A549 (cell line): Measurements from ENCODE around the gene HOXA13. TPM values are rescaled to one million over a fixed set of nuclear protein-coding genes. Genes with fewer than 3 reads are reported as not detected.
A peak's percentile ranks its signal among the peaks of the same experiment; 100 is the strongest.

Experiments used
- ATAC-seq, 2 experiments: fragments of 200-7000 bp in 1 of 2; fragments of >200 bp in 1 of 2; cut with Nextera tagmentation in 1 of 2; cut with Tn5 transposase in 1 of 2; 3 replicates each; pipeline versions ENCODE4 v1.8.0 to v1.9.1; 2018 to 2020; ENCODE audit warnings: mild to moderate bottlenecking in 1 of 2, moderate library complexity in 1 of 2
- CTCF ChIA-PET: fragments of 300-600 bp; sonication (Branson Sonifier 250); formaldehyde crosslinking; extraction: SDS; loops from one replicate; lab custom pipeline; 2021; ENCODE audit warnings: antibody characterized with exemption, inconsistent platforms; lab: Yijun Ruan, JAX
- POLR2A ChIA-PET: fragments of 350-600 bp; formaldehyde crosslinking; extraction: SDS; loops from one replicate; lab custom pipeline; 2021; ENCODE audit warnings: antibody characterized with exemption, inconsistent platforms; lab: Yijun Ruan, JAX
- DNase-seq, 2 experiments: peaks; one replicate each; pipeline versions ENCODE4 v3.0.0 to v3.0.0-alpha.2; 2011 to 2016; ENCODE audit warnings: low read depth in 1 of 2, low spot score in 1 of 2
- FAIRE-seq: peaks from 2 replicates; lab custom pipeline; 2011; peaks lifted over from hg19 to GRCh38; lab: Jason Lieb, UNC
- H3K27ac ChIP-seq, 2 experiments: fragments of >200 bp; sonication (Bioruptor Twin); formaldehyde crosslinking; 3 replicates each; pipeline ENCODE4 v1.5.1; 2016 to 2017
- H3K4me1 ChIP-seq: fragments of >200 bp; sonication (Bioruptor Twin); formaldehyde crosslinking; 3 replicates; pipeline ENCODE4 v1.6.1; 2016
- H3K4me2 ChIP-seq: fragments of >200 bp; sonication (Bioruptor Twin); formaldehyde crosslinking; 3 replicates; pipeline ENCODE4 v1.6.1; 2016
- H3K4me3 ChIP-seq: fragments of >200 bp; sonication (Bioruptor Twin); formaldehyde crosslinking; 3 replicates; pipeline ENCODE4 v1.5.1; 2016
- H3K9me3 ChIP-seq: fragments of >200 bp; sonication (Bioruptor Twin); formaldehyde crosslinking; 3 replicates; pipeline ENCODE4 v1.6.1; 2016
- BHLHE40 ChIP-seq: IDR thresholded peaks from 2 replicates; pipeline ENCODE4 v1.6.1; 2012; ENCODE audit warnings: low read depth, low read length, inconsistent platforms
- CHD4 ChIP-seq: fragments of 200-600 bp; sonication (generic); IDR thresholded peaks from 2 replicates; pipeline ENCODE4 v1.6.1; 2016; ENCODE audit warnings: antibody characterized with exemption, mild to moderate bottlenecking, borderline replicate concordance
- ESRRA ChIP-seq: fragments of 150-350 bp; IDR thresholded peaks from 2 replicates; pipeline ENCODE4 v1.6.1; 2014; ENCODE audit warnings: mild to moderate bottlenecking, low read length, borderline replicate concordance
- GATA3 ChIP-seq: IDR thresholded peaks from 2 replicates; pipeline ENCODE4 v1.6.1; 2012; ENCODE audit warnings: borderline replicate concordance
- HEYL ChIP-seq: fragments of 250-450 bp; sonication (Bioruptor Pico); IDR thresholded peaks from 2 replicates; pipeline ENCODE4 v1.8.0; 2021; ENCODE audit warnings: mild to moderate bottlenecking, moderate library complexity
- JUN ChIP-seq, 2 experiments: fragments of >200 bp; sonication (Bioruptor Twin); formaldehyde crosslinking; IDR thresholded peaks; 2 replicates in 1 of 2; 3 replicates in 1 of 2; pipeline ENCODE4 v1.6.1; 2016 to 2017
- KDM1A ChIP-seq: fragments of 200-600 bp; sonication (generic); IDR thresholded peaks from 2 replicates; pipeline ENCODE4 v1.6.1; 2016; ENCODE audit warnings: low read depth, mild to moderate bottlenecking
- KDM5A ChIP-seq: fragments of 200-600 bp; sonication (generic); IDR thresholded peaks from 2 replicates; pipeline ENCODE4 v1.6.1; 2016; ENCODE audit warnings: antibody characterized with exemption, mild to moderate bottlenecking
- MYC ChIP-seq: IDR thresholded peaks from 2 replicates; pipeline ENCODE4 v1.6.1; 2012; ENCODE audit warnings: mild to moderate bottlenecking, inconsistent platforms, low read length, improper control_type of control experiment, borderline replicate concordance
- RAD21 ChIP-seq, 2 experiments: fragments of >200 bp in 1 of 2; sonication (Bioruptor Twin) in 1 of 2; formaldehyde crosslinking in 1 of 2; IDR thresholded peaks in 1 of 2; conservative IDR thresholded peaks in 1 of 2; 2 replicates in 1 of 2; 3 replicates in 1 of 2; pipeline ENCODE4 v1.6.1; 2012 to 2018; ENCODE audit warnings: inconsistent platforms in 1 of 2
- TP53 ChIP-seq: fragments of 250-450 bp; sonication (Bioruptor Pico); IDR thresholded peaks from 2 replicates; pipeline ENCODE4 v1.5.0; 2021; ENCODE audit warnings: mild to moderate bottlenecking, moderate library complexity
- ZC3H11A ChIP-seq: fragments of 450-650 bp; IDR thresholded peaks from 2 replicates; pipeline ENCODE4 v1.6.1; 2014; ENCODE audit warnings: antibody characterized with exemption, mild to moderate bottlenecking
- WGBS: methylation state at CpG from one replicate; pipeline ENCODE4 v1.1.6; 2017; ENCODE audit errors: missing lambda C conversion rate; 5-methylcytosine and 5-hydroxymethylcytosine counted together
- polyA plus RNA-seq, 4 experiments: library from polyadenylated mRNA; depleted of rRNA in 3 of 4; stranded (reverse); fragments of >200 nt; fragmentation: RNase III in 1 of 4; extraction: RNeasy Plus Mini Kit Qiagen cat#74134 plus additional on column Dnase treatment in 1 of 4; gene quantifications; 2 replicates in 3 of 4; 3 replicates in 1 of 4; pipeline ENCODE4 v1.2.3, GENCODE V29; 2011 to 2017
- TF ChIP-seq, protein P1 (sequence below): IDR thresholded peaks from 2 replicates; pipeline ENCODE4 v1.6.1; 2012
- TF ChIP-seq, protein P2 (sequence below): fragments of >200 bp; sonication (Bioruptor Twin); formaldehyde crosslinking; IDR thresholded peaks from 3 replicates; pipeline ENCODE4 v1.5.1; 2016
- TF ChIP-seq, protein P3 (sequence below): fragments of 250-450 bp; sonication (Bioruptor Pico); IDR thresholded peaks from 2 replicates; pipeline ENCODE4 v1.5.0; 2020; ENCODE audit warnings: low read depth, mild to moderate bottlenecking, moderate library complexity

HOXA13 gene
- polyA plus RNA-seq, 2 of the 4 experiments (the other 2 are of a cell fraction) = 2.2 to 2.7 TPM

DNA sequence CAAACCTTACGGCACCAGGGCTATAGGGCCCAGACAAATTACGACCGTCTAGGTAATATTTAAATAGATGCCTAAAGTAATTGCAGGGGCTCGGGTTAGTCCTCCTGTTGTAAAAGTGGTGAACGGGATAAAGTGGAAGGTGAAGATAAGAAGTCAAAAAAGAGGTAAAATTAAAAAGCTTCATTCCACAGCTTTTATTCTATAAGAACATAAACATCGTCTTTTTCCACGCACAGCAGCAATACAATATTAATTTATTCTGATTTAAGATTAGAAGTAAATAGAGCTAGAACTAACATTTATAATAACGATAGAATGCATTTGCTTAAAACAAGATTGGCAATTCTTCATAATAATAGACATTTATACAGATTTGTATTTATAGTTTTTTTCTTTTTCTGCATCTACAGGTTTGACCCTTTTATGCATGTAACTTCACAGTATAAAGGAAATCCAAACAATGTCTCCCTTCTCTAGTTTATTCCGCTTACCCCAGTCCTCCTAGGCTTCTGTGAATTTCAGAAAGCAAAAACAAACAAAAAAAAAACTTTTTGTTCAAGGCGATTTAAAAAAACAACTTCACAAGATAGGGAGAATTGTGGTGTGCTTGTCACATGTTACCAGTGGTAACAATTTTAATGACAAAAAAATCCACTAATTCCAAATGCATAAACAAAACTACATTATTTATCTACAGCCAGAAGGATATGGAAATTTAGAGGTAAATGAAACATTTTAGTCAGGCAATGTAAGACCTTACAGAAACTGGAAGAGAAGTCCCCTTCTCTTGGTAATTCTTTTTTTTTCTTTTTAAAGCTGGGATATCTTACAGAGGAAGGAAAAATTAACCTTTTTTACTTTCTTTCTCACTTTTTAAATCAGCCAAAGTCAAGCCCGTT is 29.2 kb downstream of the HOXA13 start (continued):
- TF ChIP-seq, protein P1, sequence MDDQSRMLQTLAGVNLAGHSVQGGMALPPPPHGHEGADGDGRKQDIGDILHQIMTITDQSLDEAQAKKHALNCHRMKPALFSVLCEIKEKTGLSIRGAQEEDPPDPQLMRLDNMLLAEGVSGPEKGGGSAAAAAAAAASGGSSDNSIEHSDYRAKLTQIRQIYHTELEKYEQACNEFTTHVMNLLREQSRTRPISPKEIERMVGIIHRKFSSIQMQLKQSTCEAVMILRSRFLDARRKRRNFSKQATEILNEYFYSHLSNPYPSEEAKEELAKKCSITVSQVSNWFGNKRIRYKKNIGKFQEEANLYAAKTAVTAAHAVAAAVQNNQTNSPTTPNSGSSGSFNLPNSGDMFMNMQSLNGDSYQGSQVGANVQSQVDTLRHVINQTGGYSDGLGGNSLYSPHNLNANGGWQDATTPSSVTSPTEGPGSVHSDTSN = no peak

DNA sequence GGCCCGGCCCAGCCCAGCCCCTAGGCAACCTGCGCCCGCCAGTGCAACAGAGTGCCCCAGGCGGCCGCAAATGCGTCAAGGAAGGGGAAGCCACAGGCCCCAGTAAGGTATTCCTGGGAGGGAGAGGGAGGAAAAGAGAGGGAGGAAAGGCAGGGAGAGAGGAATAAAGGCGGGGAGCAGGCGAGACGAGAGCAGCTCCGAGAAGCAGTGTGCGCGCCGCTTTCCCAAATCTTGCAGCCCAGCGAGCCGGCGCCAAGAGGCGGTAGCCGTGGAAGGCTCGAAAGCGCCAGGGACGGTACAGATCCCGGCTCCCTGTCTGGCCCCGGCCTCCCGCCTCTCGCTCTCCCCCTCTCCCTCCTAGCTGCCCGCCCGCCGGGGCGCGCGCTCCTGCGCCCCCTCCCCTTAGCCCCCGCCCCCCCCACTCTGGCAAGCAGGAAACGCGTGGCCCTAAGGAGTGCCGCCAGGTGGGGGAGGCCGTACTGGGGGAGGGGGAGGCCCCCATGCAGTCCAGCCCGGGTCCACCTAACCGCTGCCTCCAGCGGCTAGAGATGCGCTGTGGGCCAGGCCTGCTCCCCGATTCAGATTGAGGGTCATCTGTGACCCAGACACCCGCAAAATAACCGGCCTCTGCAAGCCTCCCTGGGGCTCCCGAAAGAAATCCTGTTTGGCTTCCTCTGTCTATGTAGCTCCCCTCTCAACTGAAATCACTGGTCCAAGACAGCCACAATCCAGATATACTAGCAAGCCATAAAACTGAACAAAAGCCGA is 30.0 kb downstream of the HOXA13 start:
- ChIA-PET POLR2A (interaction anchor here (0.6 to 0.8 kb wide), 2 partner anchors 19 to 628 kb away, joined by 3 read pairs; no protein-coding TSS in a partner anchor), CTCF (interaction anchor here (1.5 to 6.1 kb wide), 4 partner anchors 8 to 800 kb away, joined by 4 to 47 read pairs (median 20); no protein-coding TSS in a partner anchor)
- FAIRE-seq = no peak
- peak overlapping the region; percentile 73 for H3K4me2 ChIP-seq
- WGBS = 43% methylated on average over 34 of the region's 46 CpGs
- peak; percentile 70 to 75 for ATAC-seq
- peak in 1 of 2 experiments; percentile 30 for DNase-seq
- peak overlapping the region; percentile 79 to 93 for H3K27ac ChIP-seq
- TF ChIP-seq KDM5A = no peak
- TF ChIP-seq RAD21 (conservative IDR thresholded peaks at IDR 0.05 in 1 of 2, IDR thresholded peaks at IDR 0.05 in 1 of 2) = no peak
- no peak for TF ChIP-seq KDM1A
- TF ChIP-seq, protein P2, sequence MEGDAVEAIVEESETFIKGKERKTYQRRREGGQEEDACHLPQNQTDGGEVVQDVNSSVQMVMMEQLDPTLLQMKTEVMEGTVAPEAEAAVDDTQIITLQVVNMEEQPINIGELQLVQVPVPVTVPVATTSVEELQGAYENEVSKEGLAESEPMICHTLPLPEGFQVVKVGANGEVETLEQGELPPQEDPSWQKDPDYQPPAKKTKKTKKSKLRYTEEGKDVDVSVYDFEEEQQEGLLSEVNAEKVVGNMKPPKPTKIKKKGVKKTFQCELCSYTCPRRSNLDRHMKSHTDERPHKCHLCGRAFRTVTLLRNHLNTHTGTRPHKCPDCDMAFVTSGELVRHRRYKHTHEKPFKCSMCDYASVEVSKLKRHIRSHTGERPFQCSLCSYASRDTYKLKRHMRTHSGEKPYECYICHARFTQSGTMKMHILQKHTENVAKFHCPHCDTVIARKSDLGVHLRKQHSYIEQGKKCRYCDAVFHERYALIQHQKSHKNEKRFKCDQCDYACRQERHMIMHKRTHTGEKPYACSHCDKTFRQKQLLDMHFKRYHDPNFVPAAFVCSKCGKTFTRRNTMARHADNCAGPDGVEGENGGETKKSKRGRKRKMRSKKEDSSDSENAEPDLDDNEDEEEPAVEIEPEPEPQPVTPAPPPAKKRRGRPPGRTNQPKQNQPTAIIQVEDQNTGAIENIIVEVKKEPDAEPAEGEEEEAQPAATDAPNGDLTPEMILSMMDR = no peak
- TF ChIP-seq GATA3 = no peak
- no peak for TF ChIP-seq ZC3H11A
- TF ChIP-seq, protein P3, sequence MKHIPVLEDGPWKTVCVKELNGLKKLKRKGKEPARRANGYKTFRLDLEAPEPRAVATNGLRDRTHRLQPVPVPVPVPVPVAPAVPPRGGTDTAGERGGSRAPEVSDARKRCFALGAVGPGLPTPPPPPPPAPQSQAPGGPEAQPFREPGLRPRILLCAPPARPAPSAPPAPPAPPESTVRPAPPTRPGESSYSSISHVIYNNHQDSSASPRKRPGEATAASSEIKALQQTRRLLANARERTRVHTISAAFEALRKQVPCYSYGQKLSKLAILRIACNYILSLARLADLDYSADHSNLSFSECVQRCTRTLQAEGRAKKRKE (CRISPR knock-in tag) = no peak
- TF ChIP-seq JUN (IDR thresholded peaks at IDR 0.05) = peak in 1 of 2 experiments; percentile 30; a peak in 1 of 5 replicates
- no peak for TF ChIP-seq MYC
- peak; percentile 45; the same call in 1 of the 2 replicates for TF ChIP-seq TP53 (CRISPR knock-in tag)
- no peak for TF ChIP-seq BHLHE40
- no peak for TF ChIP-seq CHD4
- peak overlapping the region; percentile 55 for H3K4me3 ChIP-seq
- peaks cover 4% of the 10 kb centered on the region; the same call in 1 of the 3 replicates for H3K4me1 ChIP-seq
- H3K9me3 ChIP-seq = no peaks in the 10 kb centered on the region

DNA sequence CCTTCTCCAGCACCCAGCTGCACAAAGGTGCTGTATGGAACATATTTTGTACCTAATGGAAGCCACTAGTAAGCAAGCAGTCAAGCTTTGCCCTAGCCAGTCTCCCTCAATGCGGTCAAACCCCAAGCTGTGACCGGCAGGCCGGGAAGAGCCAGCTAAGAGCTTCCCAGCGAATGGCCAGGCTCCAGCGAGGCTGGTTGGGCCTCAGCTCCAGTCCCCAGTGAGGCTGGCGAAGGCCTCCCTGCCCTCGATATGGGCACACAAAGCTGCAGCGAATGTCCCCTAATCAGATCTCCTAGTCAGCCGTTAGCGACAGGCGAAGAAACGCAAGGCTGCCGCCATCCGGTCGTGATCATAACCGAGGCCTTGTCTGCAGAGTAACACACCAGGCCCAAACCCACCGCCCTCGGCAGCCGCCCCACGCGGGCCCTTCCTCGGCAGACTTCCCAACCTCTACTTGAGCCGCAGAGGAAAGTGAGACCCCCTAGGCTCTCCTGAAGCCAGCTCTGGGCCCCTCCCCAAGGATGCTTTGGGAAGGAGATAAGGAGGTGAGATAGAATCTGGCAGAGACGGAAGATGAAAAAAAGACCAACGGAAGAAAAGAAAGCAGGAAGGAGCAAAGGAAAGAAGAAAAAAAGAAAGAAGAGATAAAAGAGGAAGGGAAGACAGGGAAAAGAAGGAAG is 31.5 kb downstream of the HOXA13 start:
- CTCF ChIA-PET = interaction anchor here (0.7 to 4.5 kb wide), 6 partner anchors 8 to 806 kb away, joined by 3 to 33 read pairs (median 3); no protein-coding TSS in a partner anchor
- FAIRE-seq (no peak), DNase-seq (no peak), ATAC-seq (no peak)
- POLR2A ChIA-PET = interaction anchor here (1.2 kb wide), 1 partner anchor 17 kb away, joined by 4 read pairs; no protein-coding TSS in a partner anchor
- Histone ChIP-seq H3K4me3 (no peak overlapping the region), H3K4me2 (no peak overlapping the region; the same call in 2 of the 3 replicates), H3K4me1 (peaks cover 4% of the 10 kb centered on the region; the same call in 1 of the 3 replicates), H3K27ac (no peak overlapping the region), H3K9me3 (no peaks in the 10 kb centered on the region)
- no peak for TF ChIP-seq ZC3H11A
- TF ChIP-seq ESRRA = no peak
- TF ChIP-seq HEYL = no peak
- 91% methylated on average over 24 of the region's 25 CpGs for WGBS
